ENCODE data around the gene MYADML2.
A peak's percentile ranks its signal among the peaks of the same experiment; 100 is the strongest.

MYADML2 gene

GRCh38 chr17:81909966-81910839 lies 36.8 kb downstream of the MYADML2 start:
- peak in 1 of 2 experiments; percentile 18 for DNase-seq

GRCh38 chr17:81909231-81909630 lies 37.8 kb downstream of the MYADML2 start:
- no peak for DNase-seq

- DNase-seq: no peak
These were observed 38.2 kb downstream of the MYADML2 start for GRCh38 chr17:81908793-81909192.

- no peak for DNase-seq
These were observed 39.6 kb downstream of the MYADML2 start for GRCh38 chr17:81907219-81908145.

GRCh38 chr17:81906476-81907218 lies 40.4 kb downstream of the MYADML2 start:
- no peak for DNase-seq

GRCh38 chr17:81905993-81906392 lies 41.0 kb downstream of the MYADML2 start:
- no peak for DNase-seq

GRCh38 chr17:81905424-81905875 lies 41.6 kb downstream of the MYADML2 start:
- DNase-seq: no peak

GRCh38 chr17:81904600-81905423 lies 42.2 kb downstream of the MYADML2 start:
- no peak for DNase-seq

- DNase-seq: no peak
These were observed 43.0 kb downstream of the MYADML2 start for GRCh38 chr17:81903896-81904599.

- no peak for DNase-seq
These were observed 43.6 kb downstream of the MYADML2 start for GRCh38 chr17:81903415-81903831.

GRCh38 chr17:81902653-81903414 lies 44.2 kb downstream of the MYADML2 start:
- DNase-seq: no peak

GRCh38 chr17:81902023-81902652 lies 44.9 kb downstream of the MYADML2 start, which contains the start of gene NPB:
Gene NPB, plus strand, starts transcription at chr17:81902238. Its CDS starts 40 bp downstream, at chr17:81902278.
- no peak for DNase-seq

- no peak for DNase-seq
These were observed 45.6 kb downstream of the MYADML2 start for GRCh38 chr17:81901167-81902022.

- DNase-seq: no peak
These were observed 46.7 kb downstream of the MYADML2 start for GRCh38 chr17:81900181-81900820.

- no peak for DNase-seq
These were observed 47.4 kb downstream of the MYADML2 start for GRCh38 chr17:81899514-81900166.

- DNase-seq: no peak
These were observed 48.1 kb downstream of the MYADML2 start for GRCh38 chr17:81898885-81899284.

- DNase-seq: no peak
These were observed 48.8 kb downstream of the MYADML2 start for GRCh38 chr17:81898029-81898866.

All from AML-193 (cell line).